A673 (cell line): Measurements from ENCODE around the gene ADAMTSL2.

ENCODE experiments used
- EZH2 ChIP-seq: fragments of 200-600 bp; sonication (generic); IDR thresholded peaks from 2 replicates; pipeline ENCODE4 v1.6.1; 2017; ENCODE audit warnings: borderline replicate concordance, low read depth, mild to moderate bottlenecking, mixed read lengths, antibody characterized with exemption, low read length; ENCODE audit not compliant: poor library complexity, severe bottlenecking
- TF ChIP-seq, protein P1 (sequence below): fragments of 300-800, 200-600 bp; sonication (generic); conservative IDR thresholded peaks from 2 replicates; pipeline ENCODE4 v1.5.1; 2017; ENCODE audit warnings: low read depth, mild to moderate bottlenecking, antibody characterized with exemption, low read length, moderate library complexity, mixed read lengths

DNA sequence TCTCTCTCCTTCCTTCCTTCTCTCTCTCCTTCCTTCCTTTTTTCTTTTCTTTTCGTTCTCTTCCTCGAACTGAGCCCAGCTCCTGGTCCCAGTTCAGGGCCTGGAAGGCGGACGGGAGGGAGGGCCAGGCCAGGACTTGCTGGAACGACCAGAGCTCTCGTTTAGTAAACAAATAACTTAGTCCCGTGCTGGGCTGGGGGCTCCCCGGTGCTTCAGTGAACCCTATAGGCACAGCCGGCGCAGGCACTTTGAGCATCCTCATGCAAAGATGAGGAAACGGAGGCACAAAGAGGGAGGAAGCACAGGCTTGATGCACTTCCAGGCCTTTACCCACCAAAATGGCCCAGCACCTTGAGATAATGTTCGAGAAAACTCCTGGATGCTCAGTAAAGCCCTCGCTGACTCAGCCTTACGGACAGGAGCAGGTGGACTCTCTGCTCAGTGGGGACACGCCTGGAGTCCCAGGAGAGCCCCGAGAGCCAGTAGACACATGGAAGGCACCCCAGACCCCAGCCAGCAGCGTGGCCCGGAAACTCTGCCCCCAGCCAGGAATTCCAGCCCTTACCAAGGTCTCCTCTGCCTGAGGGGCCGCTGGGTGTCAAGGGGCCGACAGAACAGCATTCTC, 55.8 kb downstream of the ADAMTSL2 start:
- TF ChIP-seq, protein P1, sequence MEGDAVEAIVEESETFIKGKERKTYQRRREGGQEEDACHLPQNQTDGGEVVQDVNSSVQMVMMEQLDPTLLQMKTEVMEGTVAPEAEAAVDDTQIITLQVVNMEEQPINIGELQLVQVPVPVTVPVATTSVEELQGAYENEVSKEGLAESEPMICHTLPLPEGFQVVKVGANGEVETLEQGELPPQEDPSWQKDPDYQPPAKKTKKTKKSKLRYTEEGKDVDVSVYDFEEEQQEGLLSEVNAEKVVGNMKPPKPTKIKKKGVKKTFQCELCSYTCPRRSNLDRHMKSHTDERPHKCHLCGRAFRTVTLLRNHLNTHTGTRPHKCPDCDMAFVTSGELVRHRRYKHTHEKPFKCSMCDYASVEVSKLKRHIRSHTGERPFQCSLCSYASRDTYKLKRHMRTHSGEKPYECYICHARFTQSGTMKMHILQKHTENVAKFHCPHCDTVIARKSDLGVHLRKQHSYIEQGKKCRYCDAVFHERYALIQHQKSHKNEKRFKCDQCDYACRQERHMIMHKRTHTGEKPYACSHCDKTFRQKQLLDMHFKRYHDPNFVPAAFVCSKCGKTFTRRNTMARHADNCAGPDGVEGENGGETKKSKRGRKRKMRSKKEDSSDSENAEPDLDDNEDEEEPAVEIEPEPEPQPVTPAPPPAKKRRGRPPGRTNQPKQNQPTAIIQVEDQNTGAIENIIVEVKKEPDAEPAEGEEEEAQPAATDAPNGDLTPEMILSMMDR: no peak
- no peak for TF ChIP-seq EZH2
